MM.1S (cell line): ENCODE data around the gene GARNL3.

Source experiments
- EZH2 ChIP-seq: fragments of 300-600 bp; sonication (generic); optimal IDR thresholded peaks from 2 replicates; pipeline ENCODE3; 2017; ENCODE audit warnings: low read depth, mild to moderate bottlenecking, antibody characterized with exemption, low read length, mixed read lengths
- EZH2phosphoT487 ChIP-seq: fragments of 300-600 bp; sonication (generic); IDR thresholded peaks from 2 replicates; pipeline ENCODE4 v1.6.1; 2018; ENCODE audit warnings: antibody characterized with exemption, low read length
- TF ChIP-seq, protein P1 (sequence below): fragments of 300-600 bp; sonication (generic); IDR thresholded peaks from 2 replicates; pipeline ENCODE4 v1.5.1; 2016; ENCODE audit warnings: antibody characterized with exemption, low read length, mixed read lengths

DNA sequence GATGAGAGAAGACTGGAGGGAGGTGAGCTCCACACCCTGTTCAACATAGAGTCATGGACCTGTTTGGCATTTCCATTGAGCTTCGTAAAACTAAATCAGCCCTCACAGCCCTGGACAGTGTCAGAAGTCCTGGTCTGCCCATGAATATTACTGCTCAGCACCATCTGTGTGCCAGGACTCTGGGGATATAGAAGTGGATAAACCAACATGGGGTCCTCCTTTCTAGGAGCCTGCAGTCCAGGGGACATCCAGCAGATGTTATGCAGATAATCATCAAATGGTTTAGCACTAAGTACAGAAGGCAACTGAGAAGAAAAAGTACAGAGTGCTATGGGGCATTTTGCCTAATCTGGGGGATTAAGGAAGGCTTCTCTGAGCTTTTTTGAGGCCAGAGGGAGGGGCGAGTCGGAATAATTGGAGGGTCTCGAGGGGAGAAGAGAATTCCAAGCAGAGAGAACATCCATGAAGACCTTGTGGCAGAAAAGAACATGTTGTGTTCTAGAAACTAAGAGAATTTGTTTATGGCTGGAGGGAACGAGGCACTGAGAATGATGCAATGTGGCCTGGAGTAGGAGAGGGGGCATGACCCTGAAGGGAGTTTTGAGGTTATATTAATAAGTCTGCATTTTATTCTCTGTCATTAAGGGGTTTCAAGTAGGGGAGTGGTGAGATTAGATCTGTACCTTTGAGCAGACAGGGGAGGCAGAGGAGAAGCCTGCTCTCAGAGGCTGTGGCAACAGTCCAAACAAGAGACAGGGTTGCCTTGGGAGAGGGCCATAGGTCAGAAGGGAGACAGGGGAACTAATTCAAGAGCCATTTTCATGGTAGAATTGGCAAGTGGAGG is 68.9 kb downstream of the GARNL3 start:
- TF ChIP-seq EZH2 (no peak), EZH2phosphoT487 (no peak)
- TF ChIP-seq, protein P1, sequence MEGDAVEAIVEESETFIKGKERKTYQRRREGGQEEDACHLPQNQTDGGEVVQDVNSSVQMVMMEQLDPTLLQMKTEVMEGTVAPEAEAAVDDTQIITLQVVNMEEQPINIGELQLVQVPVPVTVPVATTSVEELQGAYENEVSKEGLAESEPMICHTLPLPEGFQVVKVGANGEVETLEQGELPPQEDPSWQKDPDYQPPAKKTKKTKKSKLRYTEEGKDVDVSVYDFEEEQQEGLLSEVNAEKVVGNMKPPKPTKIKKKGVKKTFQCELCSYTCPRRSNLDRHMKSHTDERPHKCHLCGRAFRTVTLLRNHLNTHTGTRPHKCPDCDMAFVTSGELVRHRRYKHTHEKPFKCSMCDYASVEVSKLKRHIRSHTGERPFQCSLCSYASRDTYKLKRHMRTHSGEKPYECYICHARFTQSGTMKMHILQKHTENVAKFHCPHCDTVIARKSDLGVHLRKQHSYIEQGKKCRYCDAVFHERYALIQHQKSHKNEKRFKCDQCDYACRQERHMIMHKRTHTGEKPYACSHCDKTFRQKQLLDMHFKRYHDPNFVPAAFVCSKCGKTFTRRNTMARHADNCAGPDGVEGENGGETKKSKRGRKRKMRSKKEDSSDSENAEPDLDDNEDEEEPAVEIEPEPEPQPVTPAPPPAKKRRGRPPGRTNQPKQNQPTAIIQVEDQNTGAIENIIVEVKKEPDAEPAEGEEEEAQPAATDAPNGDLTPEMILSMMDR = no peak
